COR-L47 (cell line): ENCODE data around the gene CMTM7.
"Not testable (repeated sequence)": the region's sequence is repeated elsewhere in the genome, so short reads cannot be mapped to it uniquely, and the experiment has no call there.

Source experiments
- DNase-seq: peaks from one replicate; lab custom pipeline; 2025; lab: John Stamatoyannopoulos, UW

CMTM7 gene

DNA sequence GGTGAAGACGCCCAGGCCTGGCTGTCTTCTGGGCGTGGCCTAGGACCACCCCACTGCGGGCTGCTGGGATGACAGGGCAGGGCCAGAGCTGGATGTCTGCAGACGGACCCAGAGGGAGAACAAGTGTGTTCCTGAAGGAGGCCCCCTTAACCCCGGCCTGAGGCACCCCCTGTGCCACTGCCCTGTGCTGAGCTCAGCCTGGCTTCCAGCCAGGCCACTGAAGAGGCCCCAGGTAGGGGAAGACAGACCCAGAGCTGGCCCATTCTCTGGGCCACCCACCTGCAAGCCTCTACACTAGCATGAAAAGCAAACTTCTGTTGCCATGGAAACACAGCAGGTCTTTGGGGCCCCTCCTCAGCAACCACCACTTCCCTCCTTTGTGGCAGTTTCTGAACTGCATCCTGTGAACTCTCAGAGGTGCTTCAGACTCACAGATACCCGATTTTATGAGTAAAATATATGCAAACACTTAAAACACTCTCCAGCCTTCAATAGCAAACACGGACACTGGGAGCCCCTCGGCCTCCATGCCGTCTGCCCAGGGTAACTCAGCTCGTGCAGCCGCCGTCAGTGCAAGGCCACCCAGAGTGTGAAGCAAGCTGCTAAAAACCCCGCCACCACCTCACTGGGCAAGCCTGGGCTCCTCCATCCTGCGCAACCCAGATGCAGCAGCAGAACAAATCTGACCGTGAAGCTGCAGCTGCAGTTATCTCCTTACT, 68.5 kb downstream of the CMTM7 start:
- peak; percentile 37 for DNase-seq

DNA sequence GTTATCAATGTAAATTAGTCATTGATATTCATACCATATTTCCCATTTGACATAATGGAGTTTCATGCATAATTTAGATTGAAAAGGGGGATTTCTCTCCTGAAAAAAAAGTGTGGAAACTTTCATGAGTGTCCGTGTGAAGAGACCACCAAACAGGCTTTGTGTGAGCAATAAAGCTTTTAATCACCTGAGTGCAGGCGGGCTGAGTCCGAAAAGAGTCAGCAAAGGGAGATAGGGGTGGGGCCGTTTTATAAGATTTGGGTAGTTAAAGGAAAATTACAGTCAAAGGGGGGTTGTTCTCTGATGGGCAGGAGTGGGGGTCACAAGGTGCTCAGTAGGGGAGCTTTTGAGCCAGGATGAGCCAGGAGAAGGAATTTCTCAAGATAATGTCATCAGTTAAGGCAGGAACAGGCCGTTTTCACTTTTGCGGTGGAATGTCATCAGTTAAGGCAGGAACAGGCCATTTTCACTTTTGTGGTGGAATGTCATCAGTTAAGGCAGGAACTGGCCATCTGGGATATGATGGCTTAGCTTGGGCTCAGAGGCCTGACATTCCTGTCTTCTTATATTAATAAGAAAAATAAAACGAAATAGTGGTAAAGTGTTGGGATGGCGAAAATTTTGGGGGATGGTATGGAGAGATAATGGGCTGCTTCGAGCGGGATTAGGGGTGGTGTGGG, 69.3 kb downstream of the CMTM7 start:
- not testable (repeated sequence) for DNase-seq

DNA sequence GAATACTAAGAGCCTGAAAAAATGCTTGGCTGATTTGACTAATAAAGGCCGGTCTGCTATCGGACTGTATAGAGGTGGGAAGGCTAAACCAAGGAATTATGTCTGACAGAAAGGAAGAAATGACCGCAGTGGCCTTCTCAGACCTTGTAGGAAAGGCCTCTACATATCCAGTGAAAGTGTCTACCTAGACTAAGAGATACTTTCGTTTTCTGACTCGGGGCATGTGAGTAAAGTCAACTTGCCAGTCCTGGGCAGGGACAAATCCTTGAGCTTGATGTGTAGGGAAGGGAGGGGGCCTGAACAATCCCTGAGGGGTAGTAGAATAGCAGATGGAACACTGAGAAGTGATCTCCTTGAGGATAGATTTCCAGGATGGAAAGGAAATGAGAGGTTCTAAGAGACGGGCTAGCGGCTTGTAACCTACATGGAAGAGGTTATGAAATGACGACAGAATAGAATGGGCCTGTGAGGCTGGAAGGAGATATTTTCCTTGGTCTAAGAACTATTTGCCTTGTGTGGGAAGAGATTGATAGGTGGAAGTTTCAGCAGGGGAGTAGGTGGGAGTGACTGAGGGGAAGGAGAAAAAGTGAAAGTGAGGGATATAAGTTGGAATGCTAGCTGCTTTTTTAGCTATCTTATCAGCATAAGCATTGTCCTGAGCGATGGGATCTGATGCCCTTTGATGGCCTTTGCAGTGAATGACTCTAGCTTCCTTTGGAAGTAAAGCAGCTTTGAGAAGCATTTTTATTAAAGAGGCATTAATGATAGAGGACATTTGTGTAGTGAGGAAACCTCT, 70.7 kb downstream of the CMTM7 start:
- not testable (repeated sequence) for DNase-seq

DNA sequence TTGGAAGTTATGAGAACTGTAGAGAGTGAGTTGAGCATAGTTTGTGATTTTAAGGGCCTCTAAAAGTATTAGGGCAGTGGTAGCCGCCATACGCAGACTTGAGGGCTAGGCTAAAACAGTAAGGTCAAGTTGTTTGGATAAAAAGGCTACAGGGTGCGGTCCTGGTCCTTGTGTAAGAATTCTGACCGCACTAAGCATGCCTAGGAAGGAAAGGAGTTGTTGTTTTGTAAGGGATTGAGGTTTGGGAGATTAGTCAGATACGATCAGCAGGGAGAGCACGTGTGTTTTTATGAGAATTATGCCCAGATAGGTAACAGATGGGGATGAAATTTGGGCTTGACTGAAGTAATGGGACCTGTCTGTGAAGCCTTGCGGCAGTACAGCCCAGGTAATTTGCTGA, 71.8 kb downstream of the CMTM7 start:
- not testable (repeated sequence) for DNase-seq

DNA sequence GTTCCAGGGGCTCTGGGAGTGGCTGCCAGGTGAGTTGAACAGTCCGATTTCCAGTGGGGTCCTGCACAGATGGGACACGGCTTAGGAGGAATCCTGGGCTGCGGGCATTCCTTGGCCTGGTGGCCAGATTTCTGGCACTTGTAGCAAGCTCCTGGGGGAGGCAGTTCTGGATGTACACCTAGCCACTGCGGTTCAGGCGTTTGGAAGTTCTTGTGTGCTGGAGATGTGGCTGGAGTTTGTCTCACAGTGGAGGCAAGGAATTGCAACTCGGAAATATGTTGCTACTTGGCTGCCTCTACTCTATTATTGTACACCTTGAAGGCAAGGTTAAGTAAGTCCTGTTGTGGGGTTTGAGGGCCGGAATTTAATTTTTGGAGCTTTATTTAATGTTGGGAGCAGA, 73.1 kb downstream of the CMTM7 start:
- not testable (repeated sequence) for DNase-seq

DNA sequence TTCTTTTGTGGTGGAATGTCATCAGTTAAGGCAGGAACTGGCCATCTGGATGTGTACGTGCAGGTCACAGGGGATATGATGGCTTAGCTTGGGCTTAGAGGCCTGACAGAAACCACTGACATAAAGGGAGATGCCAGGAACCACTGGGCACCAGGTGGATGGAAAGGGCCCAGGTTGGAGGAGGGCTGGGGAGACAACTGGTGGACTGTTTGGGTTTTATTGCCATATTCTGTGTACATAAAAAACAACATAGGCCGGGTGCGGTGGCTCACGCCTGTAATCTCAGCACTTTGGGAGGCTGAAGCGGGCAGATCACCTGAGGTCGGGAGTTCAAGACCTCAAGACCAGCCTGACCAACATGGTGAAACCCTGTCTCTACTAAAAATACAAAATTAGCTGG, 75.2 kb downstream of the CMTM7 start:
- DNase-seq, result not testable (repeated sequence)

DNA sequence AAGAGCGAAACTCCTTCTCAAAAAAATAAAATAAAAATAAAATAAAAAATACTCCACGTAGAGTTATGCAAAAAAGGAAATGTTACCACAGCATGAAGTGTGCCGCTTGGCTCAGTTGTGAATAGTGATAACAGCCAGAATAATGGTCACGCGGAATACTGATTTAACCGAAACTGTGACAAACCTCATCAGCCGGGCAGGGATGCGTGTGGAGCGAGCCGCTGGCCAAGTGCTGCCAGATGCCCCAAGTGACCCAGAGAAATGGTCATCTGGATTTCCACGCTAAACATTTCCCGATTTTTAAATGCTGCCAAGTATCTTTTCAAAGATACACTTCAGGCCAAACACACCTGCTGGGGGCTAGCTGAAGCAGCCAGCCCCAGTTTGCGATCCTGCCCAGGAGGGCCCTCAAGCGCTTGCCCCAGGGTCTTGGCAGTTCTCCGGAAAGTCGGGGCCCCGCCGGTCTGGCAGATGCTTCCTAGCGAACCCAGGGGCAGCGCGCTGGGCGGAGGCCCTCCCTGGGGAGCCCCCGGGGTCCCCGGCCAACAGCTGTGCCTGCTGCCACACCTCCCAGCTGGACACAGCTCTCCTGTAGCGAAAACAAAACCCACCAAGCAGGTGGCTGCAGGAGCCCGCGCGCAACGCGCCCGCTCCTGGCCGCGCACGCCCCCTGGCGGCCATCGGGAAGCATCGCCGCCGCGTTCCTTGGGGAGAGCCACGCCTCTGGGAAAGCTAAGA, 75.8 kb downstream of the CMTM7 start:
- DNase-seq, result peak; percentile 38

DNA sequence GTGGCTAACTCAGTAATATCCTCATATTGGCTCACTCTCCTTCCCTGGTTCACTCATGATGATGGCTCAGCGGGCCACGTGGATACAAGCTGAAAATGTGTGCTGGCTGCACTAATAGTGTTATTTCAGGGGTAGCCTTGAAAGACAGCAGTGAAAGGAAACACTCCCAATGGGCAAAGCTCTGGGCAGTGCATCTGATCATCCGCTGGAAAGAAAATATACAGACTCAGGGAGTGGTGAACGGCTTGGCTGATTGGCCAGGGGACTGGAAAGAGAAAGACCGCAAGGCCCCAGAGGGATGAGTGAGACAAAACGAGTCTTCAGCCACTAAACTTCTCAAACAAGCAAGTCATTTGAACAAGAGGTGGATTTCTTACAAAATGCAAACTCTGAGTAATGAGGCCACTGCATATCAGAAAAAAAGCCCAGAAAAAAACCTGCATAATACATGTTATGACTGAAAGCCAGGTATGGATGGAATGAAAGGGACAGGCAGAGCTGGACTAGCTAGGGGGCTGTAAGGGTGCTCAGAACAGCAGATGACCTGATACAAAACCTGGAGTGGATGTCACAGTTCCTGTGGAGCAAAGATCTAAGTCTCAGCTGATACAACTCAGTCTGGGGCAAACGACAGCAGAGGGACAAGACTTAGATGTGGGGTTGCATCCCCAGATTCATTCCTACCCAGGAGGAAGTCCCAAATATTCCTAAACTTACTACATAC, 77.7 kb downstream of the CMTM7 start:
- no peak for DNase-seq

DNA sequence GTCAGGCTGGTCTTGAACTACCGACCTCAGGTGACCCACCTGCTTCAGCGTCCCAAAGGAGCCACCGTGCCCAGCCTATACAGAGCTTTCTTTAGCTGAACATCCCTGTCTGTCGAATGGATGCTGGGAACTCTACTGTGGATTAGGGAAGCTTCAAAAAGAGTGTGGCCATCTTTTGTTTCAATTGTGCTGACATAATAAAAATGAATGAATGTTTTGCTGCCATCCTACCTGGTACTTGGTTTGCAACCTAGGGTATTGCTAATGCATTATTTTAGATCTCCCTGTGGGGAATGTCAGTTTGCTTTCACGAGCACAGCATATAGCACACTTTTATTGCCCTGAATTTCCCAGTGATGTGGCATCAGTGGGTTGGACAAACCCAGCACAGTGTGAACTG, 78.7 kb downstream of the CMTM7 start:
- DNase-seq, result no peak

DNA sequence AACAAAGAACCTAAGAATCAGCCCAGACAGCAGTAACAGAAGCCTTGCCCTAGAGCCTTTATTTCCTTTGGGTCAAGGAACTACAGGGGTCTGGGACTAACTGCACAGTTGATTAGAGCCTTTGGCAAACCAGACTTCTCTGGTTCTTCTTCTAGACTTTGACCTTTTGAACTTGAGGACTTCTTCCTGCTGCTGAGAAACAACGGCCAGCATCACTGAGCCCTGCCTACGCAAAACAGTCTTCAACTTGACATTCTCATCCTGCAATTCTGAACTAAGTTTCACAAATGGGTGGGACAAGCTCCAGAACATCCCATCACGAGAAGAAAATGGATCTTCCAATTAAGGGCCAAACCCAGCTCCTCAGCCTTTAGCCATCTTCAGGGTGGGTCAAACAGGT, 79.6 kb downstream of the CMTM7 start:
- no peak for DNase-seq

DNA sequence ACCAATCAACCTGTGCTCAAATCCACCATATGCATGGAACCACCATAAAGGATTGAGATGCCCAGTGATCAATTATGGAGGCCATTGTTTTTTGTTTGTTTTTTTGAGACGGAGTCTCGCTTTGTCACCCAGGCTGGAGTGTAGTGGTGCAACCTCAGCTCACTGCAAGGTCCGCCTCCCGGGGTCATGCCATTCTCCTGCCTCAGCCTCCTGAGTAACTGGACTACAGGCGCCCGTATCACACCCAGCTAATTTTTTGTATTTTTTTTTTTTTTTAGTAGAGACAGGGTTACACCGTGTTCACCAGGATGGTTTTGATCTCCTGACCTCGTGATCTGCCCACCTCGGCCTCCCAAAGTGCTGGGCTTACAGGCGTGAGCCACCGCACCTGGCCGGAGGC, 80.5 kb downstream of the CMTM7 start:
- DNase-seq, result not testable (repeated sequence)

DNA sequence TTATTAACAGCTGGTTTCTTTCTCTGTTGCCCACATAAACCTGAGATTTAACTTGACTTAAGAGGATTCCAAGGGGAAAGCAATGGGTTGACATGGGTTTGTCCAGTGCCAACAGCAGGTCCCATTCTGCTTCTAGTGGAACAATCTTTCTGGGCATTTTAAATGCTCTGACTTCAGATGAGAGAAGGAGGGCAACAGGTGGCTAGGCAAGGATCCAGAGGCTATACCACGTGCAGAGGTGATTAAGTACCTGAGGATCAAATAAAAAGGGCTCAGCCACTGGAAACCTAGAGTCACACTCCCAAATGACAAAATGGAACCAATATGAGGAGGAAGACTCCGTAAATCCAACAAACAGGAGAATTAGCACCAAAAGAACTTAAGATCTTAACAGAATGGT, 82.5 kb downstream of the CMTM7 start:
- DNase-seq, result no peak

DNA sequence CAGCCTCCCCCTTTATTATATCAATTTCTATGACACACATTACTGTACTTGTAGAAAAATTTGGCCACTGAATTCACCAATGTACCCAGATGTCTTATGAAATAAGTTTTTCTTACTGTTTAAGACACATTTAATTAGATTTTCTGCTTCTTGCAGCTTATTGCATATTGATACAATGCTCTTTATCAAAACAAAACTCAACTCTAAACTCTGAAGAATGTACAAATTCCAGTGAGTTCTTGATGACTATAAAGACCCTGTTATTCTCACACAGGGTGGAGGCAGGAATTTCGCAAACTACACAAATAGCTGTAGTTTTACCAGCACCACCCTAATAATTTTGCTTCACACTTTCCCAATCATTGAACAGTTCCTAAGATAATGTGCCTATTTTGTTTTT, 89.0 kb downstream of the CMTM7 start:
- no peak for DNase-seq

DNA sequence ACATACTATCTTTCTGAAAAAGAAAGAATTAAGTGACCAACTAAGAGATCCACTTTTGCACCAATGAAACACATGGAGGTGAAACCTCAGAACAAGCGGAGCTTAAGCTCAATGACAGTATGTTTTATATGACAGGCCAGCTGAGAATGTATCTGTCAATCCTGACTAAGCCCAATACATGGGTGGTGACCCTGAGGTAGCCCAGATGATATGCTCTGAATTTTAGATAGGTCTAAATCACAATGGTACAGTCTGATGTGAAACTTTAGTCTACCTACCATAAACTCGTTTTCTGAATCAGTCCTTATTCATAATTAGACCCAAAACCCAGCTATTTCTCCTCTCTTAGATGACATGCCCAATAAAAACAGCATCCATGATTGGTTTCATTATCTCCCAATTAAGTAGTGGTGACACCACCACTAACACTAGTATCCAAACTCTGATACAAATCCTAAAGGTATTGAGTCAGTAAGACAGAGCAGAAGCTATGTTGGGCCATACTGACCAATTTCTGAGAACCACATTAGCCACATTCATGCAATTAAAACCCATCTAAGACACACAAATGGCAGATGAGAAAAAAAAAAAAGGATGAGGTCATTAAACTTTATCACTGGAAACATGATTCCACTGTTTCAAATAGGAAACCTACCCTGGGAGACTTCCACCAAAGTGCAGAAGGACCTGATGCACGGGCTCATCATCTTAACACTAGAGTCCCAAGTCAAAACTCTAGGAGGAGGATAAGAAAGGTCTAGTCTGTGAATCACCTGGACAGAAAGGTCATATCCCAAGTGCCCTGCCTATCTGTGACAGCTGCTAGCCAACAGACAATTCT, 90.4 kb downstream of the CMTM7 start:
- no peak for DNase-seq

DNA sequence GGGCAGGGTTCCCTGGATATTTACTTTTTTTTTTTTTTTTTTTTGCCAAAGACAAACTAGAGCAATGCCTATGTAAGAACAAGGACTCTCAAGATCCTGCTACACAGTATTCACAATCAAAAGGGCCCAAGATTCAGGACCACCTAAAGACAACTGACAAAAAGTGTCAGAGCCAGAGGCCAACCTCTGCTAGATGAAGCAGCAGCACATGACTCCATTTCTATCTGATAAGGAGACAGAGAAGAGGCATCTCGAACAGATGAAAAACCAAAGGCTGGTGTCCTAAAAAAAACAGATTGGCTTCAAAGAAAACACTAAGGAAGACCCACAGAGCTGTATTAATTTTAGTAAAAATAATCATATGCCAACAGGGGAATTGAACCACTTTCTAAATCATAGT, 91.0 kb downstream of the CMTM7 start:
- DNase-seq, result no peak

DNA sequence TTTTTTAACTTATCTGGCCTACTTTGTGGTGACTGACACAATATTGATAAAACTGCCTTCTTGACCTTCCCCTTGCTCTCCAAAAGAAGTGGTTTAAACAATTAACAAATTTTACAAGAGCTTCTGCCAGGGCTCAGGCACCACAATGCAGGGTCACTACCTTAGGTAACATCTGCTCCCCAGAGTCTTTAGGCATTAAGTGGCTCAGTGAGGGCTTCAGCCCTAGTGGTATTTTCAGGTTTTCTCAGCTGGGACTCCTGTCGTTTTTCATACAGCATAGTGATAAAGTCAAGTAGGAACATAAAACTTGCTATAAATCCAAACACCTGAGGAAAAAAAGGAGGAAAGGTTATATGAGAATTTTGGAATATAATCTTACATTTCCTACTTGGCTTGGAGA, 92.1 kb downstream of the CMTM7 start:
- DNase-seq, result no peak

DNA sequence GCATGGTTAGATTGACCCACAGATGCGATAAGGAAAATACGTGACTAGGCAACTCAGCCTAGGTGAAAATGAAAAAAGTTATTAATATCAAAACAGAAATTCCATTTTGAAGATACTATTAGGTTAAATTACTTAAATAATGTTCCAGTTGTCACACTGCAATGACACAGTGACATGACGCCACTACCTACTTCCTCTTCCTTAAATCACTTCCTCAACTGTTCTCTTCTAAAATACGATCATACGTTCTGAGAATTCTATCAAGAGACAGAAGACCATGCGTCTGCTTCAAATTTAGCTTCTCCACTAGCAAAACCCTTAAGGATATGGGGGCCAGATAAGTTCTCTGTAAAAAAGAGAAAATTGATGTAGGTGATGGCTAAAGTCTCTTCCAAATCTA, 92.8 kb downstream of the CMTM7 start:
- no peak for DNase-seq

DNA sequence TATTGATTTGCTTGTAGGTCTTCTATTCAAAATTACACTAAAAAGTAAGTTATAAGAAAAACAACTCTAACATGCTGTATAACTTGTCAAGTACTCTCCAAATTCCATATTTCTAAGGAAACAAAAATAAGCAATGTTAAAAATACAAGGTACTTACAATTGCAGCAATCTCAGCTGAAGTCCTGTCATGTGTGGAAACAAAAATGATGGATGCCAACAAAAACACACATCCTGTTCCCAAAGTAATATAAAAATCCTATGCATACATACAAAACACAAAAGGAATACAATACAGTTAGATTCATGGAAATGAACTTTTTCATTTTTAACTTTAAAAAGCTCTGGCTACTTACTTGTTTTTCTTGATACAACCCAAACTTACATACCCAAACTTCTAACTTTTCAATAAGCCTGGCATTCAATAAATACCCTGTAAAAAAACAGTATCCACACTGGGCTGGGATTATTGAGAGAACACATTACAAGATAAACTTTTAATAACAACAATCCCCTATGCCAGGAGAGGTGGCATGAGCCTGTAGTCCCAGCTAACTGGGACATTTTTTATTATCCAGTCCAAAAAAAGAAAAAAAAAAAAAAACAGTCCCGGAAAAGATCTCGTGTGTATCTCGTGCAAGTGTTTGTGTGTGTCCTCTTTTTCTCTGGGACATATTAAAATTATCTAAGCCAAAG, 96.3 kb downstream of the CMTM7 start:
- DNase-seq, result no peak

DNA sequence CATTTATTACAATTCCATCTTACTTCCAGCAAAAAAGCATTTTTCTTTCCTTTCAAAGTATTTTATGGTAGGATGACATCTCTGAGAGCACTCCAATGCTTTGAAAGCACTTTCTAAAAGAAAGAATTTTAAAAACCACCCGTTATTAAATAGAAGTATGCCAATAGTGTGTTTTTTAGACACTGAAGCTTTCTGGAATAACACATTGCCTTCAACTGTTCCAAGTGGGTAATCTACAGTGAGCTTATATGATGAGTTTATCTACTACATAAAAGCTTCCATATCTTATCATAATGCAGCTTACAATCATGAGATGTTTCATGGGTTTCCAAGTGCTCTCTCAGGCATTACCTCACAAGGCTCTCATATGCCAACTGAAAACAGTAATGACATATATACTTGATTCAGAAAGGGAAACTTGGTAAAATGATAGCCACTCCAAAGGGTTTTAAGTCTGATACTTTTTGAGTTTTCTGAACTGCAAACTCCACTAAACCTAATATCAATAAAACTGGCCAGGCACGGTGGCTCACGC, 96.9 kb downstream of the CMTM7 start:
- DNase-seq, result no peak
